ENCODE data around the gene MRI1. TPM values are rescaled to one million over a fixed set of nuclear protein-coding genes. Genes with fewer than 3 reads are reported as not detected.
"Not testable (repeated sequence)": the region's sequence is repeated elsewhere in the genome, so short reads cannot be mapped to it uniquely, and the experiment has no call there.

The MRI1 gene
- total RNA-seq, 4 donors from 2014 or later: 28.2 to 60.2 (median 38.5) TPM

DNA sequence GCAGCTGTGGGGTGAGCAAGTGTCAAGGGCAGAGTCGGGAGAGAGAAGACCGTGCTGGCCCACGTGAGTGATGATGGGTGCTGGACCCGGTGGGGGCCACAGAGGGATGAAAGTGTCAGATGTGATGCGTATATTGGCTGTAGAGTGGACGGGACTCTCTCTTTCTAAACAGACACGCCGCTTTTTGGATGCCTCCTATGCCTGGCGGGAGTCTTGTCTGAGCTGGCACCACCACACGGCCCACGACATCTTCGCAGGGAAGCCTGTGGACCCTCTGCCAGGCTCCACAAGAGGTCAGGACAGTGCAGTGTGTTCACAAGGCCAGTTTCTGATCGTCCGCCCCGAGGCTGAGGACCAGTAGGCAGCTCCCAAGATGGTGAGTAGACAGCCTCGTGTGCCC, 12.9 kb upstream of the MRI1 start:
- no peaks in the 10 kb centered on the region for H3K9me3 ChIP-seq
- no peak for DNase-seq (ENCODE audit: extremely low spot score)
- no peak overlapping the region for H3K4me3 ChIP-seq
- no peak for TF ChIP-seq EP300 (IDR thresholded peaks at IDR 0.05)
- TF ChIP-seq POLR2A (IDR thresholded peaks at IDR 0.05; ENCODE audit: low read depth): no peak
- no peak for TF ChIP-seq POLR2AphosphoS5 (IDR thresholded peaks at IDR 0.05)
- TF ChIP-seq, protein P1, sequence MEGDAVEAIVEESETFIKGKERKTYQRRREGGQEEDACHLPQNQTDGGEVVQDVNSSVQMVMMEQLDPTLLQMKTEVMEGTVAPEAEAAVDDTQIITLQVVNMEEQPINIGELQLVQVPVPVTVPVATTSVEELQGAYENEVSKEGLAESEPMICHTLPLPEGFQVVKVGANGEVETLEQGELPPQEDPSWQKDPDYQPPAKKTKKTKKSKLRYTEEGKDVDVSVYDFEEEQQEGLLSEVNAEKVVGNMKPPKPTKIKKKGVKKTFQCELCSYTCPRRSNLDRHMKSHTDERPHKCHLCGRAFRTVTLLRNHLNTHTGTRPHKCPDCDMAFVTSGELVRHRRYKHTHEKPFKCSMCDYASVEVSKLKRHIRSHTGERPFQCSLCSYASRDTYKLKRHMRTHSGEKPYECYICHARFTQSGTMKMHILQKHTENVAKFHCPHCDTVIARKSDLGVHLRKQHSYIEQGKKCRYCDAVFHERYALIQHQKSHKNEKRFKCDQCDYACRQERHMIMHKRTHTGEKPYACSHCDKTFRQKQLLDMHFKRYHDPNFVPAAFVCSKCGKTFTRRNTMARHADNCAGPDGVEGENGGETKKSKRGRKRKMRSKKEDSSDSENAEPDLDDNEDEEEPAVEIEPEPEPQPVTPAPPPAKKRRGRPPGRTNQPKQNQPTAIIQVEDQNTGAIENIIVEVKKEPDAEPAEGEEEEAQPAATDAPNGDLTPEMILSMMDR (IDR thresholded peaks at IDR 0.05): no peak
- H3K36me3 ChIP-seq: peaks cover 38 to 57% (median 54%) of the 10 kb centered on the region in 4 donors
- H3K27me3 ChIP-seq: no peaks in the 10 kb centered on the region
- no peak overlapping the region for H3K27ac ChIP-seq (replicated peaks in 1 of 4)
- H3K4me1 ChIP-seq: peaks cover 13 to 37% (median 23%) of the 10 kb centered on the region in 4 donors
- WGBS: 83% methylated on average over 12 of the region's 16 CpGs
- intact Hi-C loops (cut with DNase I): no loop called here

DNA sequence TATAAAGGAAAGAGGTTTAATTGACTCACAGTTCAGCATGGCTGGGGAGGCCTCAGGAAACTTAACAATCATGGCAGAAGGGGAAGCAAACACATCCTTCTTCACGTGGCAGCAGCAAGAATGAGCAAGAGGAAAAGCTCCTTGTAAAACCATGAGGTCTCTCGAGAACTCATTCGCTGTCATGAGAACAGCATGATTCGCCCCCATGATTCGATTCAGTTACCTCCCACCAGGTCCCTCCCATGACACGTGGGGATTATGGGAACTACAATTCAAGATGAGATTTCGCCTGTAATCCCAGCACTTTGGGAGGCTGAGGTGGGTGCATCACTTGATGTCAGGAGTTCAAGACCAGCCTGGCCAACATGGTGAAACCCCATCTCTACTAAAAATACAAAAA, 10.7 kb upstream of the MRI1 start:
- WGBS: 91% methylated on average over 7 of the region's 7 CpGs
- H3K27me3 ChIP-seq; H3K4me3 ChIP-seq; intact Hi-C loops (cut with DNase I); DNase-seq (ENCODE audit: extremely low spot score); H3K9me3 ChIP-seq; H3K27ac ChIP-seq (replicated peaks in 1 of 4): not testable (repeated sequence)
- Histone ChIP-seq H3K36me3 (peaks cover 57 to 78% (median 75%) of the 10 kb centered on the region in 4 donors), H3K4me1 (peaks cover 9 to 27% (median 15%) of the 10 kb centered on the region in 4 donors)

DNA sequence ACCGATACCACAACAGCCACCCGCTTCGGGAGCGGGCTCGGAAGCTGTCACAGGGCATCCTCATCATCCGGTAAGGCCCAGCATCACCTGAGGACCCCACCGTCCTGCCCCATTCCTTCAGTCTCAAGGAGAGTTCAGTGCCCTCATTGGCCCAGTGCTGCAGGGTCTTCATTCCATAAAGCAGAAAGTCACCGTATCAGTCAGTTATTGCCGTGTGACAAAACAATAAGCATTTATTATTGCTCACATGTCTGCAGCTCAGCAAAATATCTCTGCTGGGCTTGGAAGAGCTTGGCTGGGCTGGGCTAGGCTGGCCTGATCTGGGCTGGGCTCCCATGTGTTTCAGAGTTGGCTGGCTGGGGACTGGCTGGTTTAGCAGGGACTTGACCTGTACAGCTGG, 8.1 kb upstream of the MRI1 start:
- Histone ChIP-seq H3K4me3 (no peak overlapping the region), H3K27me3 (no peaks in the 10 kb centered on the region), H3K36me3 (peaks cover 81 to 100% (median 100%) of the 10 kb centered on the region in 4 donors), H3K27ac (replicated peaks in 1 of 4) (no peak overlapping the region), H3K9me3 (no peaks in the 10 kb centered on the region), H3K4me1 (peaks cover 0 to 5% (median 0%) of the 10 kb centered on the region in 4 donors)
- WGBS: 96% methylated on average over 9 of the region's 9 CpGs
- TF ChIP-seq, protein P1 (IDR thresholded peaks at IDR 0.05): no peak
- TF ChIP-seq EP300 (IDR thresholded peaks at IDR 0.05) (no peak), POLR2A (IDR thresholded peaks at IDR 0.05; ENCODE audit: low read depth) (no peak), POLR2AphosphoS5 (IDR thresholded peaks at IDR 0.05) (no peak)
- DNase-seq (ENCODE audit: extremely low spot score): no peak
- intact Hi-C loops (cut with DNase I): no loop called here

DNA sequence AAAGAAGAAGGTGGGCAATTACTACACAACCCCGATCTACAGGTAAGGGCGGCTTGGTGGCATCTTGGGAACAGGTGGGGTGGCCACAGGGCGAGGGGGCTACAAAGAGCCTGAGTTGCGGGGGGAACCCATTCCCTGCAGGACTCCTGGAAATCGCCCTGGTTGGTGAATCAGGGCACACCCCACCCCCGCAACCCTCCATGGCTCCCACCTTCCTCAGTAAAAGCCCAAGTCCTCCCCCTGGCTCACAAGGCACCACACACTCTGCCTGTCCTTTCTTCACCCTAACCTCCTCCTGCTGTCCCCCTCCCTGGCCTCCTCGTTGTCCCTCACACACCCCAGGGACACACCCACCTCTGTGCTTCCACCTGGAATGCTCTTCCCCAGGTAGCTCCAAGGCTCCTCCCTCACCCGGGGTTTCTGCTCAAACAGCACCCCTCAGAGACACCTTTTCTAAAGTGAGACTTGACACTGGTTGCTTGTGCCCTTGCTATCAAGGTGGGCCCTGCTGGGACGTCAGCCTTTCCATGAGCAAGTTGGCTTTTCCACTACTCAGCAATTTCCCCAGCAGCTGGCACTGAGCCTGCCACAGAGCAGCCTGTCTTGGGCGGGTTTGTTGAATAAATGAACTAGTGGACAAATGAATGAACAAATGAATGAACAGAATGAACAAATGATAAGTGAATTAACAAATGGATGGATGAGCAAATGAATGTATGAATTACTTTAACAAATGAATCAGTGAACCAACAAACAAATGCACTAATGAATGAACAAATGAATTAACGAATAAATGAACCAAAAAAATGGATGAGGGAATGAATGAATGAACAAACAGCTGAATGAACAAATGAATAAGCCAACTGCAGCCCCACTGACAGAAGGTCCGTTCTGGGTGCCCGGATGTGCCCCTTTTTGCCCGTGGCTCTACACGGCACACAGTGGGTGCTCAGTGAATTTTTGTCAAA, 6.2 kb upstream of the MRI1 start:
- WGBS: 82% methylated on average over 14 of the region's 15 CpGs
- Histone ChIP-seq H3K27ac (replicated peaks in 1 of 4) (no peak overlapping the region), H3K27me3 (no peaks in the 10 kb centered on the region), H3K36me3 (peaks cover 87 to 100% (median 100%) of the 10 kb centered on the region in 4 donors), H3K9me3 (no peaks in the 10 kb centered on the region), H3K4me1 (peaks cover 0 to 3% (median 0%) of the 10 kb centered on the region in 4 donors), H3K4me3 (no peak overlapping the region)
- no peak for TF ChIP-seq POLR2A (IDR thresholded peaks at IDR 0.05; ENCODE audit: low read depth)
- TF ChIP-seq POLR2AphosphoS5 (IDR thresholded peaks at IDR 0.05): no peak
- TF ChIP-seq EP300 (IDR thresholded peaks at IDR 0.05): no peak
- TF ChIP-seq, protein P1 (IDR thresholded peaks at IDR 0.05): no peak
- intact Hi-C loops (cut with DNase I): no loop called here
- no peak for DNase-seq (ENCODE audit: extremely low spot score)

DNA sequence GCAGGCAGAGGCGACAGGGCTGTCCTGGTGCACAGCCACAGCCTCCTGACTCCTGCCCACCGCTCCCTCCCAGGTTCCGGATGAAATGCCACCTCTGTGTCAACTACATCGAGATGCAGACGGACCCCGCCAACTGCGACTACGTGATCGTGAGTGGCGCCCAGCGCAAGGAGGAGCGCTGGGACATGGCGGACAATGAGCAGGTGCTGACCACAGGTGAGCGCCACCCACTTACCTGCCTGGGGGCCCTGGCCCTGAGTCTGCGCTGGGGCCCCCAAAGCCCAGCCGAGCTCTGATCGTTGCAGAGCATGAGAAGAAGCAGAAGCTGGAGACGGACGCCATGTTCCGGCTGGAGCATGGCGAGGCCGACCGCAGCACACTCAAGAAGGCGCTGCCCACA, 5.5 kb upstream of the MRI1 start:
- no peaks in the 10 kb centered on the region for H3K27me3 ChIP-seq
- H3K4me3 ChIP-seq: no peak overlapping the region
- H3K9me3 ChIP-seq: no peaks in the 10 kb centered on the region
- peaks cover 0 to 10% (median 4%) of the 10 kb centered on the region in 4 donors for H3K4me1 ChIP-seq
- H3K27ac ChIP-seq (replicated peaks in 1 of 4): no peak overlapping the region
- no peak for DNase-seq (ENCODE audit: extremely low spot score)
- intact Hi-C loops (cut with DNase I): no loop called here
- WGBS: 95% methylated on average over 11 of the region's 24 CpGs
- no peak for TF ChIP-seq POLR2AphosphoS5 (IDR thresholded peaks at IDR 0.05)
- no peak for TF ChIP-seq EP300 (IDR thresholded peaks at IDR 0.05)
- TF ChIP-seq POLR2A (IDR thresholded peaks at IDR 0.05; ENCODE audit: low read depth): no peak
- TF ChIP-seq, protein P1 (IDR thresholded peaks at IDR 0.05): no peak
- peaks cover 88 to 97% (median 96%) of the 10 kb centered on the region in 4 donors for H3K36me3 ChIP-seq
